Fibroblast of peridontal ligament (primary cell): ENCODE results near the gene GGT5.
"Not testable (repeated sequence)": the region's sequence is repeated elsewhere in the genome, so short reads cannot be mapped to it uniquely, and the experiment has no call there.

Experiments
- DNase-seq: peaks from one replicate; pipeline ENCODE4 v3.0.0-alpha.2; 2010; ENCODE audit errors: extremely low read depth

Gene GGT5

DNA sequence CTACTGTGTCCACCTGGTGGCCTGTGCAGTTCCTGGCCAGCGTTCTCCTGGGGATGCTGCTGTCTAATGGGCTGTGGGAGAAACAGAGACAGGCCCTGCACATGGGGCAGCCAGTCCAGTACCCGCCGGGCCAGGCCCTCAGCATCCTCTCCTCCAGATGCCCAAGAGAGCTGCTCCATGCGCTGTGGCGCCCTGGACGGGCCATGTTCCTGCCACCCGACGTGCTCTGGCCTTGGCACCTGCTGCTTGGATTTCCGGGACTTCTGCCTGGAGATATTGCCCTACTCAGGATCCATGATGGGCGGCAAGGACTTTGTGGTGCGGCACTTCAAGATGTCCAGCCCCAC is 62.0 kb downstream of the GGT5 start:
- not testable (repeated sequence) for DNase-seq

- no peak for DNase-seq
Measured at GRCh38 chr22:24181996-24182899, 62.6 kb downstream of the GGT5 start.

DNA sequence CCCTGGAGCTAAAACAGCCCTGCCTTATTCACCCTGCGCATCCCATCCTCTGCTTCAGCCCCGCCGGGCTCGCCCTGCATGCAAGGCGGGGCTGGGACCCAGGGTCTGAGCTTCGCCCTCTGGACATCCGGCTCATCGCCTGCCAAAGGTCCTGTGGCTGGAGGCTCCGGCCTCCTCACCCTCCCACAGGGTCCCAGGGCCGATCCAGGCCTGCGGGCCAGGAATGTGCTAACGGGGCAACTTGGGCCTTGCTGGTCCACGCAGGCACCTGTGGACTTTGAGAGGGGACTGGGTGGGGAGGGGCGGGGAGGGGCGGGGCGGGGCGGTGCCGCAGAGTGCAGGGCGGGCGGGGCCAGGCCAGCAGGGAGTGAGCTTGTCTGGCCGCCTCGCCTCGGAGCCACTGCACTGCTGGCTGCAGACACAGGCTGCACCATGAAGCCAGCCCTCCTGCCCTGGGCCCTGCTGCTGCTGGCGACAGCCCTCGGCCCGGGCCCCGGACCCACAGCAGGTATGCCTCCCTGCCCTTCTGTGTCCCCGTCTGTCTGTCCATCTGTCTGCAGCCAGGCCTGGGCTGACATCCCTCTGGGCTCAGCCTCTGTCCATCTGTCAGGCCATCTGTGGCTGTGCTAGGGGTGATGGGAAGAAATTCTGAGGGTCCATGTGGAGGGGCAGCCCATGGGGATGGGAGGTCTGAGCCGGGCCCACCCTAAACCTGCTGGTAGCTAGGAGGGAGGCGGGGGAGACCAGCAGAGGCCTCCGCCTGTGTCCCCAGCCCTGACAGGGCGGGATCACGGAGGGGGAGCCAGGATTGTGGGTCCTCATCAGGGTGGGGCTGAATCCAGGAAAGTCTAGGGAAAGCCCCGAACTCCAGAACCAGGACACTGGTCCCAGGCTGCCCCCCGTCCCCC is 63.5 kb downstream of the GGT5 start, which contains the start of gene SUSD2:
SUSD2 (plus strand) TSS at position 400 of the 908 bp plus-strand sequence; CDS start at position 433, 33 bp downstream.
- DNase-seq: no peak

DNA sequence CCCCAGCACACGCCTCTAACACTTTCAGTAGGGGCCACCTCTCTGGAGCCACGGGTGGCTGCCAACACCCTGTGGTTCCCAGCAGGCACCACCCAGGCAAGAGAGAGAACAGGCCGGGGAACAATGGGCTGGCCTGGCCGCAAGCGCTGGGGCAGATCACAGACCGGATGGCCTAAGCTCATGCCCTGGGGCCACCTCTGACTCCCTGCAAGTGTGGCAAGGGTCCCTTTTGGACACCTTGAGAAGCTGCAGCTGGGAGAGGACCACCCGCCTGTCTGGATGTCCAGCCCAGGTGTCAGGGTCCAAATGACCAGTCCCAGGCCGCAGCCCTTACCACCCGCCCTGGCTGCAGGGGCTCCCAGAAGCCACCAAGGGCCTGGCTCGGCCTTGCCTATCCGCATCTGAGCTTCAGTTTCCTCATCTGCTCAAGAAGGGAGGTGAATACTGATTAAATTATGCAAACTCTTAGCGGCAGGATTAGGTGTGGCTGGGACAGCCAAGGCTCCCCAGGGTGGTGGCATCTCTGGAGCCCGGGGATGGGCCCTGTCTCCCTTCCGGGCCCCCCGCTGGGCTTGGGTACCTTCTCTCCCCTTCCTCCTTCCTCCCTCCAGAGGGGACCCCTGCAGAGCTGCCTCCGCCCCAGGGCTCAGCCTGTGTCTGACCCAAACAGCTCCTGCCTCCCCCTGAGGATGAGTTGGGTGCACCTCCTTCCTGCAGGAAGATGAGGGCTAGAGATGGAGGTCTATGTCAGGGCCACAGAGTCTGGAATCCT is 64.4 kb downstream of the GGT5 start:
- no peak for DNase-seq

GRCh38 chr22:24179478-24180210 is 65.2 kb downstream of the GGT5 start:
- no peak for DNase-seq

DNA sequence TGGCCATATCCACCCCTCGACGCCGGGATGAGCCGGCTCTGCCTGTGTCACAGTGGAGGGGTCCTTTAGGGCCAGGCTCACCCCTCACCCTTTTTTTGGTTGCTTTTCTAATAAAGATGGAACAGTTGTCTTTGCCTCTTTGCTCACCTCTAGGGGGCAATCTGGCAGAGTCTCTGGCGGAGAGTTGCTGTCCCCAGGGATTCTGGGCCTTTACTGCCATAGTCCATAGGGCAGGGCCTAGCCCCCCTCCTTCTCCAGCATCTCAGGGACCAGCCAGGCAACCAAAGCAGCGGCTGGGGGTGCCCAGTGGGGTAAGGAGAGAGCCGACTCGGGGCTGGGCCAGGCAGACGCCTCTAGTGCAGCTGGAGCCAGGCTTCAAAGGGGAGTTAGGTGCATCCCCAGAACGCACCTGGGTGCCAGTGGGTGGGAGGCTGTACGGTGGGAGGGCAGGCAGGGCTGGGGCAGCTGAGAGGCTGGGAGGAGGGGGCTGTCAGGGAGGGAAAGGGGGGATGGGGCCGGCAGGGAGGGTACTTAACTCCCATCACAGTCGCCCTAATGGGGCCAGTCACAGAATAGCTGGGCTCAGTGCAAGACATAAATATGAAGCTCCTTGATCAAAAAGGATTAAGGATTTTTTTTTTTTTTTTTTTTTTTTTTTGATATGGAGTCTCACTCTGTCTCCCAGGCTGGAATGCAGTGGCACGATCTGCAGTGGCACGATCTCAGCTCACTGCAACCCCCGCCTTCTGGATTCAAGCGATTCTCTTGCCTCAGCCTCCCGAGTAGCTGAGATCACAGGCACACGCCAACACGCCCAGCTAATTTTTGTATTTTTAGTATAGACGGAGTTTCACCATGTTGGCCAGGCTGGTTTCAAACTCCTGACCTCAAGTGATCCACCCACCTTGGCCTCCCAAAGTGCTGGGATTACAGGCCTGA is 66.1 kb downstream of the GGT5 start:
- no peak for DNase-seq

- no peak for DNase-seq
Measured at GRCh38 chr22:24178021-24178431, 66.9 kb downstream of the GGT5 start.

GRCh38 chr22:24177456-24177855 is 67.4 kb downstream of the GGT5 start:
- DNase-seq: no peak

- DNase-seq: no peak
Measured at GRCh38 chr22:24177045-24177444, 67.8 kb downstream of the GGT5 start.

DNA sequence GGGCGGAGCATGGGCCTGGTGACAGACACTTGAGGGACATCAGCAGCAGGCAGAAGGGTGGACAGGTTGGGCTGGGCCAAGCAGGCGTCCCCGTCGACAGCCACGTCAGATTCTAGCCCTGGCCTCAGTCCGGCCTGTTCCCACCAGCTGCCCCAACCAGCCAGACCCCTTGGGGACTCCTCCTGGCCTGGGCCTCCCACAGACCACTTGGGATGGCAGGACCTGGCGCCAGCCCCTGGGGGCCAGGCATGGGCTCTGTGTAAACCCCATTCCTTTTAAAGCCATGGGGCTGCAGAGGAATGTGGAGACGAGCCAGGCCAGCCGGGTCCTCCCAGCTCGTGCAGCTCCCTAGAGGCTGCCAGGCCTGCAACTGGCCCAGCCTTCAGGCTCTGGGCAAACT is 68.3 kb downstream of the GGT5 start:
- no peak for DNase-seq

DNA sequence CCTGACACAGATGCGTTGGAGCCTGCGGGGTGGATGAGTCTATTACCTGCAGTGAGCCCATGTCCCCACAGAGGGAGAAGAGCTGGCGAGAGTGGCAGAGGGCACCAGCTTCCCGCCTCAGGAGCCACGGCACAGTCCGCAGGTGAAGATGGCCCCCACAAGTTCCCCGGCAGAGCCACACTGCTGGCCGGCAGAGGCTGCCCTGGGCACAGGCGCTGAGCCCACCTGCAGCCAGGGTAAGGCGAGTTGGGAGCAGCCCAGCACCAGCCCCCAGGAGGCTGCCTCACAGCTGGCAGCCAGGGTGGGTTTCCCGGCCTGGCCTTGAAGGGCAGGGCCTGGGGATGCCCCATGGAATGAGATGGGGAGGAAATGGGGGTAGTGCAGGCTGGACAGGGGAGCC is 68.8 kb downstream of the GGT5 start:
- no peak for DNase-seq

DNA sequence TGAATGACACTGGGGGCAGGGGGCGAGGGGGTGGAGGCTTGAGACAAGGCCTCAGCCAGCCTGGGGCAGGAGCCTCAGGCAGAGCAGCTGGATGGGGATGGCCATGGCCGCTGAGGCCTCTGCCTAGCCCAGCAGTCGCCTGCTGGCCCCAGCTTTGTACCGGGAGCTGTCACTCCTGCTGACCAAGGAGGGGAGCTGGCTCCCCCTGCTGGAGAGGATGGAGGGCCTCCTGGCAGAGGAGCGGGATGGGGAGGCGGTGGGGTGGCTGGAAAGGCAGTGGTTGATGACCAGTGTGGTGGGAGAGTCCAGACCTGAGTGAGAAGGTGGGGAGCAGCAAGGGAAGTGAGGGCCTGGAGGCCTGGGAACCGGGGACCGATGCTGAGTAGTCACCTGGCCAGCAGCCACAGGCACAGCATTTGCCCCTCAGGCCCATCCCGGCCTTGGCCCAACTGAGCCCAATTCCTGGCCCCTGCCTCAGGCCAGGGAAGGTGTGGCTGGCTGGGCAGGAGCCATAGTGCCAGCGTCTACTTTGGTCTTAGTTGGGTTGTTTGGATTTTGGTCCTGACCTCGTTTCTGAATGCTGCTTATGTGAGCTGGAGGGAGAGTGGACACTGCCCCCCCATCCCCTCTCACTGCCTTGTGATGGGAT is 69.6 kb downstream of the GGT5 start:
- peak; percentile 70 for DNase-seq

DNA sequence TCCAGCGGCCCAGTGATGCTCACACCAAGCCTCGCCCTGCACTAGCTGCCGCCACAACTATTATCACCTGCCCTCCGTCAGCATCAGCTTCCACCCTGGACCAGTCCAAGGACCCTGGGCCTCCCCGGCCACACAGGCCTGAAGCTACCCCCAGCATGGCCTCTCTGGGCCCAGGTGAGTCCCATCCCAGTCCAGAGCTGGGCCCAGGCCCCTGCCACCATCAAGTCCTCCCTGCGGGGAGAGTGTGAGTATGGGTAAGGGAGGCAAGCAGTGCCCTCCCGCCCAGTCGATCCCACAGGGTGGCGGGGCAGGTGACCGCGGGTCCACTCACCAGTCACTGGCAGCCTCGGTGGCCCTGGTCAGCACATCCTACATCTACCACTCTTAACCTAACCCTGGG is 73.1 kb downstream of the GGT5 start:
- no peak for DNase-seq

- DNase-seq: no peak
Measured at GRCh38 chr22:24170632-24171031, 74.2 kb downstream of the GGT5 start.

GRCh38 chr22:24170188-24170587 is 74.7 kb downstream of the GGT5 start:
- DNase-seq: no peak
